Endothelial cell (in vitro differentiated cells): ENCODE measurements around the gene RARRES1. TPM values are rescaled to one million over a fixed set of nuclear protein-coding genes. Genes with fewer than 3 reads are reported as not detected.
"Not testable (repeated sequence)": the region's sequence is repeated elsewhere in the genome, so short reads cannot be mapped to it uniquely, and the experiment has no call there.

Source experiments
- DNase-seq: peaks from one replicate; pipeline ENCODE4 v3.0.0; 2021; ENCODE audit warnings: low spot score
- H3K27ac Mint-ChIP-seq: one replicate; pipeline ENCODE4 v1.8.0; 2021; ENCODE audit warnings: mixed read lengths, inconsistent platforms; ENCODE audit not compliant: unreplicated experiment
- H3K27me3 Mint-ChIP-seq: one replicate; pipeline ENCODE4 v1.8.0; 2021; ENCODE audit warnings: mild to moderate bottlenecking, moderate library complexity, mixed read lengths, inconsistent platforms; ENCODE audit not compliant: unreplicated experiment
- H3K36me3 Mint-ChIP-seq: one replicate; pipeline ENCODE4 v1.8.0; 2021; ENCODE audit warnings: mild to moderate bottlenecking, low read depth, mixed read lengths, inconsistent platforms; ENCODE audit not compliant: unreplicated experiment
- H3K4me1 Mint-ChIP-seq: one replicate; pipeline ENCODE4 v1.8.0; 2021; ENCODE audit warnings: mild to moderate bottlenecking, mixed read lengths, inconsistent platforms; ENCODE audit not compliant: unreplicated experiment
- H3K4me3 Mint-ChIP-seq: one replicate; pipeline ENCODE4 v1.8.0; 2021; ENCODE audit warnings: mild to moderate bottlenecking, mixed read lengths, inconsistent platforms; ENCODE audit not compliant: unreplicated experiment
- H3K9me3 Mint-ChIP-seq: one replicate; pipeline ENCODE4 v1.8.0; 2021; ENCODE audit warnings: mixed read lengths, inconsistent platforms; ENCODE audit not compliant: unreplicated experiment
- CTCF ChIP-seq: fragments of 200-600 bp; sonication (generic); IDR thresholded peaks from one replicate; pipeline ENCODE4 v1.5.0; 2021; ENCODE audit warnings: antibody characterized with exemption; ENCODE audit not compliant: unreplicated experiment
- total RNA-seq: library from RNA; stranded (reverse); fragmentation: NEBNext Ultra II Directional; extraction: Animal tissue kit (Norgen Biotek cat#: 25700); gene quantifications from one replicate; pipeline ENCODE4 v1.2.1, GENCODE V29; 2021; ENCODE audit not compliant: unreplicated experiment

The RARRES1 gene
- total RNA-seq, 1 donor from 2014 or later = not detected

DNA sequence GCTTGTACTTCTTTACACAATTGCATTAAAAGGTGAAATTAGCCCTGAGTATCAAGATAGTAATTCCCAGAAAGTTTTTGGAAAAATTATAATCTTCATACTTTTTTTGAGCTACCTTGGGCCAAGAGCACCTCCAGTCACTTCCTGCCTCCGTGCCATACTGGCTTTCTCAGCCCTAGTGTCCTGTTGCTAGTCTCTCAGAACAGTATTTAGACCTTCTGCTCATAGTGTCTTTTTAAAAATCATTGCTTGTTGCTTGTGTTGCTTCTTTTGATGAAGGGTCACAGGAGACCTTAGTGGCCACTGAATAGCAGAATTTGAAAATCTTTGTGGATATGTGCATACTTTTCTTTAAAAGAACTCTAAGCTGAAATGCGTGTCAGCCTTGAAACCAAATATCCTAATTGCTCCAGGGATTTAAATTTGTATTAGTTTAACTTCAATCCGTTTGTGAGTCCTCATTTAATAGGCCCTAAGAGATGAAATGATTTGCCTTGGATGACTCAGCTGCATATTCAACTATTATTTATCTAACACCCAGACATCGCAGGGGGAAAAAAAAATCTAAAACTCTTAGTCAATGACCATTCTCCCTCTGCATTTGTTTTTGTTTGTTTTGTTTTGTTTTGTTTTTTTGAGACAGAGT, 30.7 kb downstream of the RARRES1 start:
- Mint-ChIP-seq H3K4me3 (no peak overlapping the region), H3K9me3 (no peaks in the 10 kb centered on the region), H3K4me1 (peaks cover 36% of the 10 kb centered on the region), H3K27ac (no peak overlapping the region), H3K27me3 (peaks cover 2% of the 10 kb centered on the region), H3K36me3 (peaks cover 10% of the 10 kb centered on the region)
- TF ChIP-seq CTCF = no peak
- no peak for DNase-seq

DNA sequence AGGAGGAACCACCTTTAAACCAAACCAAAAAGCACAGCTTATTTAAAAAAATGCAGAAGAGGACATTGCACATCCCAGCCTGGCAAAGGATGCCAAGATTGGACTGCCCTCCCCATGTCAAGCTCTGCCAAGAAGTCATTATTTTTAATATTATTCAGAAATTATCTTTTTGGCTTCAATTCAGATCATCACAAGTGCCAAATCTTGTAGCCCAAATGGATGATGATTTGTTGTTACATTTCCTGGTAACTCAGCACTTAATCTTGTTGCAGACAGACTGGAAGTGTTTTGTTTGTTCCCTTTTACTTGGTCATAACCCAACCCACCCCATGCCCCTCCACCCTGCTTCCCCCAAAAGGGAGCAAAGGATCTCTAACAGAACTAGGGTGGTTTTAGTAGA, 31.7 kb downstream of the RARRES1 start:
- no peak for DNase-seq
- no peak for TF ChIP-seq CTCF
- H3K27ac Mint-ChIP-seq = no peak overlapping the region
- peaks cover 7% of the 10 kb centered on the region for H3K36me3 Mint-ChIP-seq
- H3K27me3 Mint-ChIP-seq = no peaks in the 10 kb centered on the region
- H3K4me3 Mint-ChIP-seq = no peak overlapping the region
- H3K4me1 Mint-ChIP-seq = peaks cover 37% of the 10 kb centered on the region
- H3K9me3 Mint-ChIP-seq = no peaks in the 10 kb centered on the region

DNA sequence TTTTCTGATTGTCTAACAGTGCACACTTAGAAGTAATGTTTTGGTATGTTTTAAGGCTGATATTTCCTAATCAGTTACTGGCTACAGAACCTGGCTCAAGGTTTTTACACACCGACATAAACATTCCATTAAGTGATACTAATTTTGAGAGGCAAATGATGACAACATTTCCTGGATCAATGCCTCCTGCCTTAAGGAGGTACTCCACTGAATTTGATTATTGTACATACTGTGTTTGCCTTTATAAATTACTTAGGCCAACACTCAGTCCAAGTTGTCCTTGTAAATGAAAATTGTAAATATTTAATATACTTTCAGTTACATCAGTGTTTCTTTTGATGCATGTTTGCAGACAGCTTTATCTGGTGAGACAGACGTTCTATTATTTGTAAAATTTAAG, 35.6 kb downstream of the RARRES1 start:
- no peak for TF ChIP-seq CTCF
- Mint-ChIP-seq H3K27ac (no peak overlapping the region), H3K4me3 (no peak overlapping the region), H3K36me3 (peaks cover 12% of the 10 kb centered on the region), H3K4me1 (peaks cover 24% of the 10 kb centered on the region), H3K9me3 (no peaks in the 10 kb centered on the region), H3K27me3 (peaks cover 2% of the 10 kb centered on the region)
- DNase-seq = no peak

GRCh38 chr3:158693866-158694456, 38.3 kb downstream of the RARRES1 start:
- Mint-ChIP-seq H3K36me3 (peaks cover 12% of the 10 kb centered on the region), H3K4me1 (peaks cover 14% of the 10 kb centered on the region), H3K4me3 (peak overlapping the region; percentile 65)
- not testable (repeated sequence) for H3K27me3 Mint-ChIP-seq, H3K27ac Mint-ChIP-seq, DNase-seq, H3K9me3 Mint-ChIP-seq

DNA sequence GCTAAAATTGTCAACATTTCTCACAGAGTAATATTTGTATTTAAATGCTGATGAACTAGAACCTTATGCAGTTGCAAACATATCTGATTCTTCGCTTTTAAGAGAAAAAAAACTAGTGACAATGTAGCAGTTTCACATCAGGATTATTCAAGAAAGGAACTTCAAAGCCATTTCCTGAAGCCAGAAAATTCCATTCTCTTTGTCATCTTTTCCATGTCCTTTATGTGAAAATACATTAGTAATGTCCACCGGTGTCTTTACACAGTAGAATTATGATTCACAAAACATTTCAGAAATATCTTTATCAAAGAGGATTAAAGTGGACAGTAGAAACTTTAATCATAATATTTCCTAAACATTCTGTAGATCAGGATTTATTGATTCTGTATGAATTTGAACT, 47.1 kb downstream of the RARRES1 start:
- H3K27me3 Mint-ChIP-seq = no peaks in the 10 kb centered on the region
- no peak for DNase-seq

More for the DNA sequence above, 47.1 kb downstream of the RARRES1 start:
- Mint-ChIP-seq H3K4me1 (peaks cover 15% of the 10 kb centered on the region), H3K4me3 (no peak overlapping the region), H3K36me3 (no peaks in the 10 kb centered on the region), H3K27ac (peak overlapping the region; percentile 87), H3K9me3 (no peaks in the 10 kb centered on the region)
- TF ChIP-seq CTCF = no peak
